ENCODE data around the gene DNAH6. TPM values are rescaled to one million over a fixed set of nuclear protein-coding genes. Genes with fewer than 3 reads are reported as not detected.
"Not testable (repeated sequence)": the region's sequence is repeated elsewhere in the genome, so short reads cannot be mapped to it uniquely, and the experiment has no call there.

Gene DNAH6
- polyA plus RNA-seq, 1 donor (not counting 4 experiments of a cell fraction or from before 2014, with no cell fraction given) = 0.05 TPM

GRCh38 chr2:84498150-84498799 lies 18.0 kb upstream of the DNAH6 start:
- H4K20me1 ChIP-seq (ENCODE audit: control insufficient read depth, extremely low read depth, insufficient read depth, low read length) = no peaks in the 10 kb centered on the region
- dilution Hi-C loops (cut with MboI; ENCODE audit: extremely low pct_ligation_motif_present, low sequenced_read_pairs) = no loop called here
- no peak for DNase-seq (ENCODE audit: low read depth, low spot score)
- no peaks in the 10 kb centered on the region for H3K79me2 ChIP-seq (ENCODE audit: control insufficient read depth, insufficient read depth, low read length)
- TF ChIP-seq CTCF (optimal IDR thresholded peaks at IDR 0.05 in 1 of 3, IDR thresholded peaks at IDR 0.05 in 1 of 3, conservative IDR thresholded peaks at IDR 0.05 in 1 of 3; ENCODE audit: extremely low read depth in 1 of 3, insufficient read depth in 2 of 3, low read length in 3 of 3) = no peak
- TF ChIP-seq EZH2 (IDR thresholded peaks at IDR 0.05; ENCODE audit: low read length) = no peak
- FAIRE-seq = no peak
- H3K4me1 ChIP-seq (ENCODE audit: control insufficient read depth, extremely low read depth, insufficient read depth, low read length) = peaks cover 6% of the 10 kb centered on the region
- H3K27ac ChIP-seq (ENCODE audit: control insufficient read depth, insufficient read depth, low read length) = no peak overlapping the region
- no peaks in the 10 kb centered on the region for H3K9me1 ChIP-seq (ENCODE audit: control insufficient read depth, extremely low read depth, insufficient read depth, low read length)
- no peak overlapping the region for H3K4me2 ChIP-seq (ENCODE audit: control insufficient read depth, extremely low read depth, insufficient read depth, low read depth, low read length)
- no peaks in the 10 kb centered on the region for H3K27me3 ChIP-seq (ENCODE audit: control insufficient read depth, extremely low read depth, insufficient read depth, low read length)
- no peak overlapping the region for H3K9ac ChIP-seq (ENCODE audit: control insufficient read depth, extremely low read depth, insufficient read depth, low read length)
- no peak overlapping the region for H2AFZ ChIP-seq (ENCODE audit: control insufficient read depth, low read length)
- no peaks in the 10 kb centered on the region for H3K9me3 ChIP-seq (ENCODE audit: control insufficient read depth, low read depth, low read length)
- no peak overlapping the region for H3K4me3 ChIP-seq (ENCODE audit: control insufficient read depth in 2 of 3, extremely low read depth in 1 of 3, insufficient read depth in 2 of 3, low read depth in 1 of 3, low read length in 3 of 3)
- H3K36me3 ChIP-seq (ENCODE audit: control insufficient read depth in 2 of 2, extremely low read depth in 1 of 2, insufficient read depth in 2 of 2, low read length in 2 of 2) = no peaks in the 10 kb centered on the region

- H3K4me1 ChIP-seq (ENCODE audit: control insufficient read depth, extremely low read depth, insufficient read depth, low read length); FAIRE-seq; H3K27ac ChIP-seq (ENCODE audit: control insufficient read depth, insufficient read depth, low read length); H3K9me1 ChIP-seq (ENCODE audit: control insufficient read depth, extremely low read depth, insufficient read depth, low read length); H4K20me1 ChIP-seq (ENCODE audit: control insufficient read depth, extremely low read depth, insufficient read depth, low read length); H3K4me3 ChIP-seq (ENCODE audit: control insufficient read depth in 2 of 3, extremely low read depth in 1 of 3, insufficient read depth in 2 of 3, low read depth in 1 of 3, low read length in 3 of 3); H3K36me3 ChIP-seq (ENCODE audit: control insufficient read depth in 2 of 2, extremely low read depth in 1 of 2, insufficient read depth in 2 of 2, low read length in 2 of 2); H3K9ac ChIP-seq (ENCODE audit: control insufficient read depth, extremely low read depth, insufficient read depth, low read length); H3K4me2 ChIP-seq (ENCODE audit: control insufficient read depth, extremely low read depth, insufficient read depth, low read depth, low read length); H3K27me3 ChIP-seq (ENCODE audit: control insufficient read depth, extremely low read depth, insufficient read depth, low read length); H2AFZ ChIP-seq (ENCODE audit: control insufficient read depth, low read length); H3K79me2 ChIP-seq (ENCODE audit: control insufficient read depth, insufficient read depth, low read length); H3K9me3 ChIP-seq (ENCODE audit: control insufficient read depth, low read depth, low read length); DNase-seq (ENCODE audit: low read depth, low spot score); dilution Hi-C loops (cut with MboI; ENCODE audit: extremely low pct_ligation_motif_present, low sequenced_read_pairs): not testable (repeated sequence)
Measured at GRCh38 chr2:84511024-84511423, 5.3 kb upstream of the DNAH6 start.

DNA sequence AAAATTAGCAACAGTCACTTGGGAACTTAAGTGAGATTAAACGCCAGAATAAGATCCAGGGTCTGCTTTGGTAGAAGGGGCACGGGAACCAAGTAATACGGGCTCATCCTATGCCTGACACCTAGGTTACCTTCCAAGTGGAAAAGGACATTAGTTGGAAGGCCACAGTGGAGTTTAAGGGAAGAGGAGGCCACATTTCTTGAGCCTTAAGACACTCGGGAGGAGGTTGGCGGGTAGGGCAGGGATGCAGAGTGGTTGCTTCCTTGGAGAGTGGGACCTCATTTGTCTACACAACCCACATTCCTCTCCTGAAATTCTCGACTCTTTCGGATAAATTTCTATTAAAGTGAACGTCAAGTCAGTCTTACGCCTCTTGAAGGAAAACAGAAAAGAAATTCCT lies 510 bp upstream of the DNAH6 start:
- no peaks in the 10 kb centered on the region for H3K9me3 ChIP-seq (ENCODE audit: control insufficient read depth, low read depth, low read length)
- no peaks in the 10 kb centered on the region for H3K27me3 ChIP-seq (ENCODE audit: control insufficient read depth, extremely low read depth, insufficient read depth, low read length)
- H3K9me1 ChIP-seq (ENCODE audit: control insufficient read depth, extremely low read depth, insufficient read depth, low read length) = no peaks in the 10 kb centered on the region
- H3K4me1 ChIP-seq (ENCODE audit: control insufficient read depth, extremely low read depth, insufficient read depth, low read length) = peaks cover 4% of the 10 kb centered on the region
- H3K79me2 ChIP-seq (ENCODE audit: control insufficient read depth, insufficient read depth, low read length) = no peaks in the 10 kb centered on the region
- TF ChIP-seq EZH2 (IDR thresholded peaks at IDR 0.05; ENCODE audit: low read length) (no peak), CTCF (optimal IDR thresholded peaks at IDR 0.05 in 1 of 3, IDR thresholded peaks at IDR 0.05 in 1 of 3, conservative IDR thresholded peaks at IDR 0.05 in 1 of 3; ENCODE audit: extremely low read depth in 1 of 3, insufficient read depth in 2 of 3, low read length in 3 of 3) (no peak)
- DNase-seq (ENCODE audit: low read depth, low spot score) (no peak), FAIRE-seq (no peak)
- H3K9ac ChIP-seq (ENCODE audit: control insufficient read depth, extremely low read depth, insufficient read depth, low read length) = peak overlapping the region; percentile 19
- H2AFZ ChIP-seq (ENCODE audit: control insufficient read depth, low read length) = peak overlapping the region; percentile 86
- no peaks in the 10 kb centered on the region for H3K36me3 ChIP-seq (ENCODE audit: control insufficient read depth in 2 of 2, extremely low read depth in 1 of 2, insufficient read depth in 2 of 2, low read length in 2 of 2)
- H3K27ac ChIP-seq (ENCODE audit: control insufficient read depth, insufficient read depth, low read length) = no peak overlapping the region
- H4K20me1 ChIP-seq (ENCODE audit: control insufficient read depth, extremely low read depth, insufficient read depth, low read length) = no peaks in the 10 kb centered on the region
- dilution Hi-C loops (cut with MboI; ENCODE audit: extremely low pct_ligation_motif_present, low sequenced_read_pairs) = no loop called here
- H3K4me2 ChIP-seq (ENCODE audit: control insufficient read depth, extremely low read depth, insufficient read depth, low read depth, low read length) = peak overlapping the region; percentile 96
- H3K4me3 ChIP-seq (ENCODE audit: control insufficient read depth in 2 of 3, extremely low read depth in 1 of 3, insufficient read depth in 2 of 3, low read depth in 1 of 3, low read length in 3 of 3) = peak overlapping the region in 2 of 3 experiments; percentile 29 to 82
